Suprapubic skin (tissue), 3 donors: Measurements from ENCODE around the gene BAIAP3.

Experiments
- POLR2AphosphoS5 ChIP-seq, 3 donors: sonication (generic); formaldehyde crosslinking; IDR thresholded peaks; one replicate each; pipeline ENCODE4 v1.6.1; 2017; ENCODE audit warnings: antibody characterized with exemption in 3 of 3
- TF ChIP-seq, protein P1 (sequence below), 2 donors: fragments of 200-600 bp in 1 of 2; fragments of 450-650 bp in 1 of 2; sonication (generic) in 1 of 2; IDR thresholded peaks; one replicate each; pipeline ENCODE4 v1.5.1; 2016 to 2019; ENCODE audit warnings: antibody characterized with exemption in 2 of 2, mild to moderate bottlenecking in 1 of 2, moderate library complexity in 1 of 2

DNA sequence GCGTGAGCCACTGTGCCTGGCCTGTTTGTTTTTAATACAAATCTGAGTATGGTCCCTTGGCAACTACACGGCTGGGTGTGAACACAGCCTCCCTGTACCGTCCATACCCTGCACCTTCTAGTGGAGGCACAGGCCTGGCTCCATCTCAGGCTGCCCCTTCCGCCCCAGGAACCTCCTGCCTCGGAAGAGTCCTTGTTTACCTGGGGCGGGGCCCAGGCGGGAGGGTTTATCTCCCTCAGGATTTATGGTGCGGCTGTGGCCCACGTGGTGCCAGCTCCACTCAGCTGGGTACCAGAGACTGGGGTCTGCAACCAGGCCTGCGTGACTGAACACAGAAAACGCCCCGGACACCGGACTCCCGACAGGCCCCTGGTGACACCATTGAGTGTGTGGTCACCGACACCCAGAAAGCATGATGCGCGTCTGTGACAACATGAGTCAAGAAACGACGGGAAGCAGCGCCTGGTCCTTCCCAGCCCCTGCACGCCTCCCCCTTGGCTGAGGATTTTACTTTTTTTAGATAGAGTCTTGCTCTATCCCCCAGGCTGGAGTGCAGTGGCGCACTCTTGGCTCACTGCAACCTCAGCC is 62.1 kb downstream of the BAIAP3 start:
- TF ChIP-seq POLR2AphosphoS5 (IDR thresholded peaks at IDR 0.05) = no peak
- TF ChIP-seq, protein P1, sequence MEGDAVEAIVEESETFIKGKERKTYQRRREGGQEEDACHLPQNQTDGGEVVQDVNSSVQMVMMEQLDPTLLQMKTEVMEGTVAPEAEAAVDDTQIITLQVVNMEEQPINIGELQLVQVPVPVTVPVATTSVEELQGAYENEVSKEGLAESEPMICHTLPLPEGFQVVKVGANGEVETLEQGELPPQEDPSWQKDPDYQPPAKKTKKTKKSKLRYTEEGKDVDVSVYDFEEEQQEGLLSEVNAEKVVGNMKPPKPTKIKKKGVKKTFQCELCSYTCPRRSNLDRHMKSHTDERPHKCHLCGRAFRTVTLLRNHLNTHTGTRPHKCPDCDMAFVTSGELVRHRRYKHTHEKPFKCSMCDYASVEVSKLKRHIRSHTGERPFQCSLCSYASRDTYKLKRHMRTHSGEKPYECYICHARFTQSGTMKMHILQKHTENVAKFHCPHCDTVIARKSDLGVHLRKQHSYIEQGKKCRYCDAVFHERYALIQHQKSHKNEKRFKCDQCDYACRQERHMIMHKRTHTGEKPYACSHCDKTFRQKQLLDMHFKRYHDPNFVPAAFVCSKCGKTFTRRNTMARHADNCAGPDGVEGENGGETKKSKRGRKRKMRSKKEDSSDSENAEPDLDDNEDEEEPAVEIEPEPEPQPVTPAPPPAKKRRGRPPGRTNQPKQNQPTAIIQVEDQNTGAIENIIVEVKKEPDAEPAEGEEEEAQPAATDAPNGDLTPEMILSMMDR (IDR thresholded peaks at IDR 0.05) = no peak
